Calu3 (cell line): Measurements from ENCODE around the gene MDH1. TPM values are rescaled to one million over a fixed set of nuclear protein-coding genes. Genes with fewer than 3 reads are reported as not detected.
"Not testable (repeated sequence)": the region's sequence is repeated elsewhere in the genome, so short reads cannot be mapped to it uniquely, and the experiment has no call there.

ENCODE experiments used
- BruUV-seq: library from RNA; stranded (reverse); fragments of 400-500 nt; replicated peaks from 2 replicates; lab custom pipeline; 2021; lab: Mats Ljungman, UMichigan
- CTCF ChIA-PET: fragments of 300-600 bp; sonication (Branson Sonifier 250); formaldehyde crosslinking; loops from one replicate; lab custom pipeline; 2022; ENCODE audit warnings: antibody characterized with exemption; lab: Charles Lee
- DNase-seq: peaks from one replicate; pipeline ENCODE4 v3.0.0; 2022
- H3K27ac Mint-ChIP-seq: one replicate; pipeline ENCODE4 v1.8.0; 2022; ENCODE audit warnings: mixed read lengths; ENCODE audit not compliant: unreplicated experiment
- H3K27me3 Mint-ChIP-seq: one replicate; pipeline ENCODE4 v1.8.0; 2022; ENCODE audit warnings: mixed read lengths; ENCODE audit not compliant: unreplicated experiment
- H3K36me3 Mint-ChIP-seq: one replicate; pipeline ENCODE4 v1.8.0; 2022; ENCODE audit warnings: mild to moderate bottlenecking, moderate library complexity, mixed read lengths; ENCODE audit not compliant: insufficient read depth, unreplicated experiment
- H3K4me1 Mint-ChIP-seq: one replicate; pipeline ENCODE4 v1.8.0; 2022; ENCODE audit warnings: mild to moderate bottlenecking, low read depth, mixed read lengths; ENCODE audit not compliant: unreplicated experiment
- H3K4me3 Mint-ChIP-seq: one replicate; pipeline ENCODE4 v1.8.0; 2022; ENCODE audit warnings: mild to moderate bottlenecking, low read depth, moderate library complexity, mixed read lengths; ENCODE audit not compliant: unreplicated experiment
- H3K9me3 Mint-ChIP-seq: one replicate; pipeline ENCODE4 v1.8.0; 2022; ENCODE audit warnings: low read depth, mixed read lengths; ENCODE audit not compliant: unreplicated experiment
- intact Hi-C: fragments of 100-400 bp; cut with micrococcal nuclease; formaldehyde crosslinking; loops from one replicate; pipeline ENCODE4 v1.10.0; 2022; ENCODE audit not compliant: unreplicated experiment
- total RNA-seq: library from RNA; stranded (reverse); gene quantifications from 2 replicates; pipeline ENCODE4 v1.2.3, GENCODE V29; 2022
- TF ChIP-seq, protein P1 (sequence below): fragments of 200-600 bp; IDR thresholded peaks from one replicate; pipeline ENCODE4 v1.8.0; 2022; ENCODE audit warnings: antibody characterized with exemption; ENCODE audit not compliant: unreplicated experiment

The MDH1 gene
- total RNA-seq, 1 experiment from 2014 or later = 154 TPM

DNA sequence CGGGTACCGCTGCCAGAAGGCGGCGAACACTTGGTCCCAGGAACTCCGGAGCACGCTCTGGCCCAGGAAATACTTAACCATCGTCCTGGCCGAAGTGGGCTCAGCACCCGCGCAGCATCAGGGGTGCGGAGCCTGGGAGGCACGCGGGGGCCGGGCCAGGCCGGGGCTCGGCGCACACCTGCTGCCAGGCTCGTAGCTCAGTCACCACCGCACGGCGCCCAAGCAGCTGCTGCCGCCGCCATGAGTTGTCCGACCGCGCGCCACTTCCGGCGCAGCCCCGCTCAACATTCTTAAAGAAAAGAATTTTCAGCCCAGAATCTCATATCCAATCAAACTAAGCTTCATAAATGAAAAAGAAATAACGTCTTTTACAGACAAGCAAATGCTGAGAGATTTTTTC lies 34.0 kb downstream of the MDH1 start:
- Mint-ChIP-seq H3K4me3 (no peak overlapping the region), H3K4me1 (no peaks in the 10 kb centered on the region), H3K36me3 (no peaks in the 10 kb centered on the region), H3K27ac (no peak overlapping the region), H3K27me3 (peaks cover 45% of the 10 kb centered on the region), H3K9me3 (no peaks in the 10 kb centered on the region)
- intact Hi-C loops = no loop called here
- CTCF ChIA-PET = no interaction called here
- BruUV-seq = no TSS peak
- no peak for DNase-seq
- TF ChIP-seq, protein P1, sequence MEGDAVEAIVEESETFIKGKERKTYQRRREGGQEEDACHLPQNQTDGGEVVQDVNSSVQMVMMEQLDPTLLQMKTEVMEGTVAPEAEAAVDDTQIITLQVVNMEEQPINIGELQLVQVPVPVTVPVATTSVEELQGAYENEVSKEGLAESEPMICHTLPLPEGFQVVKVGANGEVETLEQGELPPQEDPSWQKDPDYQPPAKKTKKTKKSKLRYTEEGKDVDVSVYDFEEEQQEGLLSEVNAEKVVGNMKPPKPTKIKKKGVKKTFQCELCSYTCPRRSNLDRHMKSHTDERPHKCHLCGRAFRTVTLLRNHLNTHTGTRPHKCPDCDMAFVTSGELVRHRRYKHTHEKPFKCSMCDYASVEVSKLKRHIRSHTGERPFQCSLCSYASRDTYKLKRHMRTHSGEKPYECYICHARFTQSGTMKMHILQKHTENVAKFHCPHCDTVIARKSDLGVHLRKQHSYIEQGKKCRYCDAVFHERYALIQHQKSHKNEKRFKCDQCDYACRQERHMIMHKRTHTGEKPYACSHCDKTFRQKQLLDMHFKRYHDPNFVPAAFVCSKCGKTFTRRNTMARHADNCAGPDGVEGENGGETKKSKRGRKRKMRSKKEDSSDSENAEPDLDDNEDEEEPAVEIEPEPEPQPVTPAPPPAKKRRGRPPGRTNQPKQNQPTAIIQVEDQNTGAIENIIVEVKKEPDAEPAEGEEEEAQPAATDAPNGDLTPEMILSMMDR = no peak

DNA sequence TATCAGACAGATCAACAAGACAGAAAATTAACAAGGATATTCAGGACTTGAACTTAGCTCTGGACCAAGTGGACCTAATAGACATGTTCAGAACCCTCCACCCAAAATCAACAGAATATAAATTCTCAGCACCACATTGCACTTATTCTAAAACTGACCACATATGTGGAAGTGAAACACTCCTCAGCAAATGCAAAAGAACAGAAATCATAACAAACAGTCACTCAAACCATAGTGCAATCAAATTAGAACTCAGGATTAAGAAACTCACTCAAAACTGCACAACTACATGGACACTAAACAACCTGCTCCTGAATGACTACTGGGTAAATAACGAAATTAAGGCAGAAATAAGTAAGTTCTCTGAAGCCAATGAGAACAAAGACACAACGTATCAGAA lies 35.0 kb downstream of the MDH1 start:
- H3K4me3 Mint-ChIP-seq, H3K4me1 Mint-ChIP-seq, DNase-seq, H3K27ac Mint-ChIP-seq, H3K9me3 Mint-ChIP-seq, BruUV-seq, CTCF ChIA-PET, intact Hi-C loops, H3K36me3 Mint-ChIP-seq: not testable (repeated sequence)
- peaks cover 45% of the 10 kb centered on the region for H3K27me3 Mint-ChIP-seq

DNA sequence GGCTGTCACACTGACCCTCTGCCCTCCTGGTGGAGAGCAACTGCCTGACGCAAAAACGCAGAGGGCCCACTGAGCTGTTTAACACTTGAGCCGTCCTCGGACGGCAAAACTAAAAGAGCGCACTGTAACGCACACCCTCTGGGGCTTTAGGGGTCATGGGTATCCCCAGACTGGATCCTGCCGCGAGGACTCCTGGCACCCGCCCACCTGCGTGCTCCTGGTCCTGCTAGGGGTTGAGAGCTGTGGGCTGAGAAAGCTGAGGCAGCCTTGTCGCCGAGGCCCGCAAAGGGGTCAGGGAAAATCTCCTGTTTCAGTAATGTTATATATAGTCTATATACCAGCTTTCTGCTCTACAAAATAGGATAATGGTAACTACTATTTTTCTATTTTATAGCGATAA lies 39.1 kb downstream of the MDH1 start:
- CTCF ChIA-PET = no interaction called here
- intact Hi-C loops = no loop called here

DNA sequence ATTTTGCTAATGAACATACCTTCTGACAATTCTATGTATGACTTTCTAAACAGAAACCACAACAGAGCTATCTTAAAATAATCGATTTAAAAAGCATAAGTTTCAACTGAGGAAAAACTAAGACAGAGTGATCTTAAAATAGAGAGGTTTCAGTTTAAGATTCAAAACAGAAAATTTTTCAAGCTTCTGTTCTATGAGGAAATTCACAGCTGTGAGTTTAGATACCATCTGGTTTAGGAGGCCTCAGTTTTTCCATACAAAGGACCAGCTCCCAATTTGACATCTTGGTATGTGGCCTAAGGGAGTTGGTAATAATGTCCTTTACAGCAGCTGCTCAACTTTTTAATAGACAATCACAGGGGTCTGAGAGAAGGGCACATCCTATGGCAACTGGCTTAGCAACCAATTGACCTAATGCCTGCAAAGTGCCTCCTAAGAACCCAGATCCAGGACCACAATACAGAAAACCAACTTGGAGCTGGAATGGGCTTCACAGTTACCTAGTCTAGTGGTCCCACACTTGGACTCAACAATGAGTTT lies 39.7 kb downstream of the MDH1 start:
- Mint-ChIP-seq H3K27me3 (peaks cover 22% of the 10 kb centered on the region), H3K4me3 (no peak overlapping the region), H3K4me1 (no peaks in the 10 kb centered on the region), H3K27ac (no peak overlapping the region), H3K36me3 (no peaks in the 10 kb centered on the region), H3K9me3 (peaks cover 2% of the 10 kb centered on the region)
- intact Hi-C loops = no loop called here
- no peak for DNase-seq
- BruUV-seq = no TSS peak
- CTCF ChIA-PET = interaction anchor here (0.5 kb wide), 1 partner anchor 17 kb away, joined by 3 read pairs; no protein-coding TSS in a partner anchor
- TF ChIP-seq, protein P1 = no peak

More for the DNA sequence above, 39.1 kb downstream of the MDH1 start:
- no peaks in the 10 kb centered on the region for H3K4me1 Mint-ChIP-seq
- no peak overlapping the region for H3K4me3 Mint-ChIP-seq
- BruUV-seq = no TSS peak
- H3K27me3 Mint-ChIP-seq = peaks cover 28% of the 10 kb centered on the region
- H3K27ac Mint-ChIP-seq = no peak overlapping the region
- no peaks in the 10 kb centered on the region for H3K36me3 Mint-ChIP-seq
- TF ChIP-seq, protein P1 = no peak
- H3K9me3 Mint-ChIP-seq = no peaks in the 10 kb centered on the region
- no peak for DNase-seq

DNA sequence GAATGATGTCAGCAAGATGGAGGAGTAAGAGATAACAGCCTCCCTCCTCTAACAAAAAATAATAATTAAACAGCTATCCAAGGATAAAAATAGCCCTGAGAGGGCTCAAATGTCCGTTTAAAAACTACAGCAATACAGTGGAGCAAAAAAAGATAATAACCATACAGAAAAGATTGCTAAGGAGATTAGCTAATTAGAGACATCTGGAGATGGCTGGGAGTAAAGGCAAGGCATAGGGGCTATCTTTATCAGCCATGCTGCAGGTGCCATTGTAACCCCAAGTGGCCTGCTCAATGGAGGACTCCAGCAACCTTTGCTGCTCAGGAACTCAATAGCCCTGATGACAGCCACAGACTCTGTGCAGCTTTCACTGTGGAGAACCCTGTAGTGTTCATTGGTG lies 42.7 kb downstream of the MDH1 start:
- H3K4me3 Mint-ChIP-seq = no peak overlapping the region
- CTCF ChIA-PET = no interaction called here
- no TSS peak for BruUV-seq
- DNase-seq = no peak
- H3K27ac Mint-ChIP-seq = no peak overlapping the region
- peaks cover 10% of the 10 kb centered on the region for H3K9me3 Mint-ChIP-seq
- no peaks in the 10 kb centered on the region for H3K4me1 Mint-ChIP-seq
- no peaks in the 10 kb centered on the region for H3K36me3 Mint-ChIP-seq
- H3K27me3 Mint-ChIP-seq = no peaks in the 10 kb centered on the region
- intact Hi-C loops = no loop called here
- TF ChIP-seq, protein P1 = no peak
